GM12873 (cell line): ENCODE results near the gene LIN7A.

Source experiments
- TF ChIP-seq, protein P1 (sequence below): IDR thresholded peaks from 2 replicates; pipeline ENCODE4 v1.5.1; 2012; ENCODE audit warnings: low read depth, mild to moderate bottlenecking, moderate library complexity, low read length, control low read depth; ENCODE audit not compliant: insufficient read depth; ENCODE audit errors: missing control alignments

LIN7A gene, protein sequence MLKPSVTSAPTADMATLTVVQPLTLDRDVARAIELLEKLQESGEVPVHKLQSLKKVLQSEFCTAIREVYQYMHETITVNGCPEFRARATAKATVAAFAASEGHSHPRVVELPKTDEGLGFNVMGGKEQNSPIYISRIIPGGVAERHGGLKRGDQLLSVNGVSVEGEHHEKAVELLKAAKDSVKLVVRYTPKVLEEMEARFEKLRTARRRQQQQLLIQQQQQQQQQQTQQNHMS

DNA sequence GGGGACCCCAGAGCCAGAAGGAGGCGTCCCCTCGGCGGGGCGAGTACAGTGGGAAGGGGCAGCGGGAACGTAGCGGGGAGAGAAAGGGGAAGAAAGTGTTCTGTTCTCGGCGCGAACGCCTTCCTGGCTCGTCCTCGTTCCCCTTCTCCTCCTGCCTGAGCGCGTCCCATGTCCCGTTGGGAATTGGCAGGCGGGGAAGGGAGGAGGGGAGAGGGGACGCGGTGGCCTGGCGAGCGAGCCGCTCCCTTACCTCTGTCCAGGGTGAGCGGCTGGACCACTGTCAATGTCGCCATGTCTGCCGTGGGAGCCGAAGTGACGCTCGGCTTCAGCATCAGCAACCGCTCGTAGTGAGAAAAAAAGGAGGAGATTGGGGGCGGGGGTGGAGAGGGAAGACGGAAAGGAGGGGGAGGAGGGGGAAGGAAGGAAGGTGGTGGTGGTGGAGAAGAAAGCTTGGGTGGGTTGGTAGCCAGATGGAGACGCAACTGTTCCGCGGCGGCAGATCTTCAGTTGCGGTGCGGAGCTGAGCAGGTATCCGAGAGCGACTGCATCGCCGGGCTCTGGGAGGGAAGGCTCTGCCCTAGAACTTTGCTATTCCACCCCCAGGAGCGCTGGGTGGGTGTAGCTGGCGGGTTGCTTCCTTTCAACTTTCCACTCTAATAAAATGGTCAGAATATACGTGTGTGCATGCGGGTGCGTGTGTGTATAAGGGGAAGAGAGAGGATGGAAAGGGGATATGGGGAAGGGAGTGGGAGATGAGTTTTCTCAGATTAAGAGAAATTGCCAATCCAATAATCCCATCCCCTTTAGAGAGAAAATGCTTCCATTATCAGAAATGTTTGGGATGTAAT lies at the start of gene LIN7A:
TSS of gene LIN7A (minus strand) at position 544 of the 848 bp plus-strand sequence. CDS start at position 332, 212 bp downstream.
- TF ChIP-seq, protein P1, sequence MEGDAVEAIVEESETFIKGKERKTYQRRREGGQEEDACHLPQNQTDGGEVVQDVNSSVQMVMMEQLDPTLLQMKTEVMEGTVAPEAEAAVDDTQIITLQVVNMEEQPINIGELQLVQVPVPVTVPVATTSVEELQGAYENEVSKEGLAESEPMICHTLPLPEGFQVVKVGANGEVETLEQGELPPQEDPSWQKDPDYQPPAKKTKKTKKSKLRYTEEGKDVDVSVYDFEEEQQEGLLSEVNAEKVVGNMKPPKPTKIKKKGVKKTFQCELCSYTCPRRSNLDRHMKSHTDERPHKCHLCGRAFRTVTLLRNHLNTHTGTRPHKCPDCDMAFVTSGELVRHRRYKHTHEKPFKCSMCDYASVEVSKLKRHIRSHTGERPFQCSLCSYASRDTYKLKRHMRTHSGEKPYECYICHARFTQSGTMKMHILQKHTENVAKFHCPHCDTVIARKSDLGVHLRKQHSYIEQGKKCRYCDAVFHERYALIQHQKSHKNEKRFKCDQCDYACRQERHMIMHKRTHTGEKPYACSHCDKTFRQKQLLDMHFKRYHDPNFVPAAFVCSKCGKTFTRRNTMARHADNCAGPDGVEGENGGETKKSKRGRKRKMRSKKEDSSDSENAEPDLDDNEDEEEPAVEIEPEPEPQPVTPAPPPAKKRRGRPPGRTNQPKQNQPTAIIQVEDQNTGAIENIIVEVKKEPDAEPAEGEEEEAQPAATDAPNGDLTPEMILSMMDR = no peak

DNA sequence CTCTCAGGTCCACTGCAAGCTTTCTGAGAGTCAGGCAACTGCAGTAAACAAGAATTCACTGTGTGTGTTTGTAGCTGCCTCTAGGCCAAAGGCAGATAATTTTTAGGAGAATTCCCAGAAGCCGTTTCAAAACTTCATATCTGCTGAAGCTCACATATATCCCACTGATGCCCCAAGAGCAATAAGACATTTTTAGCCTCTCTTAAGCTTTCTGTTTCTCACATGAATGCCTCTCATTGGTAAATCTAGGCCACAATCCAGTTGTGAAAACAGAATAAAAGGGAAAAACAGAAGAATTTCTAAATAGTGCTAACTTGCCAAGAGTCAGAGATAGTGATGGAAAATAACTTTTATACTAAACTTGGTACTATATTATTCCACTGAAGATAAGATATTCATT lies 48.5 kb upstream of the LIN7A start:
- TF ChIP-seq, protein P1 = no peak

DNA sequence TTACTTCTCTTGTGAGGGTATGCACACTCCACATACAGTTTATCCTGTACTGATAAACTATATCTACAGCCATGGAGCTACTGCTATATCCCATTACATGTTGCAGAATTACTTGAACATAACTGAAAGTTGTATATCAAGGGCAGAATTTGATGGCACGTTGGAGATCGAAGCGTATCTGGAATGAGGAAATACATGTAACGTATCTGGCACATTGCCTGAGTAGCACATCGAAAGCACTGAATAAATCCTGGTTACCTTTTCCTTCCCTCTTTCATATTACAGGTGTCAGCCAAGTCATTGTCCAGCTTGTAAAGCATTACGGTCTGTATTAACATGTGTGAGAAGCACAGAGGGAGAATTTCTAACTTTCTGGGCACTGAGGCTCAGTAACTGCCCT lies 42.1 kb upstream of the LIN7A start:
- TF ChIP-seq, protein P1 = no peak

DNA sequence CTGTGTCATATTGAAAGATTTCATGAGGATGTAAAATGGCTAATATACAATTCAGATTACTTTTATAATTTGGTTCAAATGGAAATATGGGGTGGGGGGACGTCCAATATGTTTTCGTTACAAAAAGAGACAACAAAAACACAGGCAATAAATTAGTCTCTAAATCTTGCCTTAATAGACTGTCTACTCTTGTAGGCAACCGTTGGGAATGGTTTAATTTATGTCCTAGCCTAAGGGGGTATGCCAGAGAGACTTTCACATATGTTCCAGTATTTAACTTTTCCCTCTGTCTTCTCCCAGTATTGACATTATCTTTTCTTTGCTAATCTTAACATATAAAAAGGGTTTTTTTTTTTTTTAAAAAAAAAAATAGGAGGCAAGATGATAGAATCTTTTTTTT lies 41.5 kb upstream of the LIN7A start:
- TF ChIP-seq, protein P1 = no peak

DNA sequence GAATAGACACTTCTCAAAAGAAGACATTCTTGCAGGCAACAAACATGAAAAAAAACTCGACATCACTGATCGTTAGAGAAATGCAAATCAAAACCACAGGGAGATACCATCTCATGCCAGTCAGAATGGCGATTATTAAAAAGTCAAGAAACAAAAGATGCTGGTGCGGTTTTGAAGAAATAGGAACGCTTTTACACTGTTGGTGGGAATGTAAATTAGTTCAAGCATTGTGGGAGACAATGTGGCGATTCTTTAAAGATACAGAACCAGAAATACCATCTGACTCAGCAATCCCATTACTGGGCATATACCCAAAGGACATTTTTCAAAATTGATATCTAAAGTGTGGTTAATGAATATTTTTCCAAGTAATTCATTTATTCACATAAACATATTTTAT lies 39.6 kb upstream of the LIN7A start:
- TF ChIP-seq, protein P1 = no peak

DNA sequence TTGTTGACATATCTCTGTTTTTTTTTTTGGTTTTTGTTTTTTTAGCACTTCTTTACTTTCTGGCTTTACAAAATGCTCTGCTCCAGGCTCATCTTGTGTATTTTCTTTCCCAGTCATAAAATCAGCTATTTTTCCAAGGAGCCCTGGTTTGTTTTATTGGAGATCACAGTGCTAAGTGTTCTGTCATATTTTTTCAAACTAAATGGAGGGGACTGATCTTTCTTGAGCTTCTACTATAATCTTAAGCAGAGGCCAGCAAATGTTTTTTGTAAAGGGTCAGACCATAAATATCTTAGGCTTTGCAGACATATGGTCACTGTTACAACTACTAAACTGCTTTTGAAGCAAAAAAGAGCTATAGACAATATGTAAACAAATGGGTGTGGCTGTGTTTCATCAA lies 30.6 kb upstream of the LIN7A start:
- TF ChIP-seq, protein P1 = no peak

DNA sequence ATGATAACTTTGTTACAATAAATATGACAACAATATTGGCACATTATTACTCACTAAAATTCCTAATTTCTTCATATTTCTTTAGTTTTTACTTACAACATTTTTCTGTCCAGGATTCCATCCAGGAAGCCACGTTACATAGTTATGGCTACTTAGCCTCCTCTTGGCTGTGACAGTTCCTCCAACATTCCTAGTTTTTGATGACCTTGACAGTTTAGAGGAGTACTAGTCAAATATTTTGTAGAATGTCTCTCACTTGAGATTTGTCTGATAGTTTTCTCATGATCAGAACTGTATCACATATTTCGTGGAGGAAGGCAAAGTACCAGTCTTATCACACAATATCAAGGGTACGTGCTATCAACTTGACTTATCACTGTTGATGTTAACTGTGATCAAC lies 29.8 kb upstream of the LIN7A start:
- TF ChIP-seq, protein P1 = no peak
